Parathyroid adenoma (tissue), 2 donors: Measurements from ENCODE around the gene B3GALNT2.

Experiments
- H2AFZ ChIP-seq: fragments of 300-600 bp; sonication (generic); one replicate; pipeline ENCODE4 v1.7.0; 2017; ENCODE audit warnings: antibody characterized with exemption, mild to moderate bottlenecking
- H3K27ac ChIP-seq: fragments of 300-600 bp; sonication (generic); one replicate; pipeline ENCODE4 v1.7.0; 2017
- H3K27me3 ChIP-seq: fragments of 300-600 bp; sonication (generic); one replicate; pipeline ENCODE4 v1.7.0; 2017; ENCODE audit warnings: low read length; ENCODE audit not compliant: control insufficient read depth, insufficient read depth
- H3K36me3 ChIP-seq: fragments of 300-600 bp; sonication (generic); one replicate; pipeline ENCODE4 v1.7.0; 2017; ENCODE audit warnings: low read length; ENCODE audit not compliant: control insufficient read depth, insufficient read depth
- H3K4me1 ChIP-seq: fragments of 300-600 bp; sonication (generic); one replicate; pipeline ENCODE4 v1.7.0; 2017; ENCODE audit warnings: control low read depth
- H3K4me2 ChIP-seq: fragments of 300-600 bp; sonication (generic); one replicate; pipeline ENCODE4 v1.7.0; 2017; ENCODE audit warnings: low read length
- H3K4me3 ChIP-seq: fragments of 300-600 bp; sonication (generic); one replicate; pipeline ENCODE4 v1.7.0; 2017; ENCODE audit warnings: low read depth, low read length
- H3K79me2 ChIP-seq: fragments of 300-600 bp; sonication (generic); one replicate; pipeline ENCODE4 v1.7.0; 2017; ENCODE audit warnings: control low read depth
- H3K9ac ChIP-seq: fragments of 300-600 bp; sonication (generic); one replicate; pipeline ENCODE4 v1.7.0; 2017; ENCODE audit warnings: mild to moderate bottlenecking
- H3K9me3 ChIP-seq: fragments of 300-600 bp; sonication (generic); one replicate; pipeline ENCODE4 v1.7.0; 2017; ENCODE audit warnings: low read length; ENCODE audit not compliant: control insufficient read depth
- TF ChIP-seq, protein P1 (sequence below): fragments of 300-600 bp; sonication (generic); IDR thresholded peaks from one replicate; pipeline ENCODE4 v1.7.0; 2017; ENCODE audit warnings: antibody characterized with exemption, mild to moderate bottlenecking
- donor health status: primary hyperparathyroidism.

The B3GALNT2 gene

GRCh38 chr1:235424092-235424491 is 80.2 kb downstream of the B3GALNT2 start:
- peaks cover 3% of the 10 kb centered on the region for H3K79me2 ChIP-seq
- no peak overlapping the region for H3K4me3 ChIP-seq
- H3K9ac ChIP-seq: no peak overlapping the region
- H3K4me1 ChIP-seq: no peaks in the 10 kb centered on the region
- no peaks in the 10 kb centered on the region for H3K36me3 ChIP-seq
- H3K27me3 ChIP-seq: no peaks in the 10 kb centered on the region
- H2AFZ ChIP-seq: no peak overlapping the region
- H3K4me2 ChIP-seq: no peak overlapping the region
- H3K9me3 ChIP-seq: no peaks in the 10 kb centered on the region
- no peak overlapping the region for H3K27ac ChIP-seq
- TF ChIP-seq, protein P1, sequence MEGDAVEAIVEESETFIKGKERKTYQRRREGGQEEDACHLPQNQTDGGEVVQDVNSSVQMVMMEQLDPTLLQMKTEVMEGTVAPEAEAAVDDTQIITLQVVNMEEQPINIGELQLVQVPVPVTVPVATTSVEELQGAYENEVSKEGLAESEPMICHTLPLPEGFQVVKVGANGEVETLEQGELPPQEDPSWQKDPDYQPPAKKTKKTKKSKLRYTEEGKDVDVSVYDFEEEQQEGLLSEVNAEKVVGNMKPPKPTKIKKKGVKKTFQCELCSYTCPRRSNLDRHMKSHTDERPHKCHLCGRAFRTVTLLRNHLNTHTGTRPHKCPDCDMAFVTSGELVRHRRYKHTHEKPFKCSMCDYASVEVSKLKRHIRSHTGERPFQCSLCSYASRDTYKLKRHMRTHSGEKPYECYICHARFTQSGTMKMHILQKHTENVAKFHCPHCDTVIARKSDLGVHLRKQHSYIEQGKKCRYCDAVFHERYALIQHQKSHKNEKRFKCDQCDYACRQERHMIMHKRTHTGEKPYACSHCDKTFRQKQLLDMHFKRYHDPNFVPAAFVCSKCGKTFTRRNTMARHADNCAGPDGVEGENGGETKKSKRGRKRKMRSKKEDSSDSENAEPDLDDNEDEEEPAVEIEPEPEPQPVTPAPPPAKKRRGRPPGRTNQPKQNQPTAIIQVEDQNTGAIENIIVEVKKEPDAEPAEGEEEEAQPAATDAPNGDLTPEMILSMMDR: no peak

DNA sequence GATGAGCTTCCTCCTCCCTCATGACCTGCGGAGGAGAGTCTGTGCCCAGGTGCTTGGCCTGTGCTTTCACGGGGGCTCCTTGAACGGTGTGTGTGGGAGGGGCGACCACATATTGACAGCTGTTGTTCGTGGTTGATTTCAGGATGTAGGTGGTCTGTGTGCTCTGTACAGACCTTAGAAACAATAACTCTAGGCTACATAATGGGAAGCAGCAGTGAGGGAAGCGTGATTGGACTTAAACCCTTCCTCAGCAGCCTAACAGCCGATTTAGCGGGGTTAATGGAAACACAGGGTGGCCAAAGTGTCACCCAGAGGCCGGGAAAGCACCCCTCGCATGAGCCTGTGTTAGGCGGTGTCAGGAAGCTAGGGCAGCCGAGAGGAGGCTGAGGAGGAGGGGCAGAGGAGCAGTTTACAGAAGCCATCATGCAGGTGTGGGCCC is 81.0 kb downstream of the B3GALNT2 start:
- Histone ChIP-seq H3K27me3 (no peaks in the 10 kb centered on the region), H3K4me3 (no peak overlapping the region), H3K27ac (no peak overlapping the region), H3K36me3 (no peaks in the 10 kb centered on the region), H3K9me3 (no peaks in the 10 kb centered on the region), H3K4me1 (no peaks in the 10 kb centered on the region), H3K9ac (no peak overlapping the region), H3K4me2 (no peak overlapping the region), H3K79me2 (peaks cover 3% of the 10 kb centered on the region), H2AFZ (no peak overlapping the region)
- TF ChIP-seq, protein P1: no peak

DNA sequence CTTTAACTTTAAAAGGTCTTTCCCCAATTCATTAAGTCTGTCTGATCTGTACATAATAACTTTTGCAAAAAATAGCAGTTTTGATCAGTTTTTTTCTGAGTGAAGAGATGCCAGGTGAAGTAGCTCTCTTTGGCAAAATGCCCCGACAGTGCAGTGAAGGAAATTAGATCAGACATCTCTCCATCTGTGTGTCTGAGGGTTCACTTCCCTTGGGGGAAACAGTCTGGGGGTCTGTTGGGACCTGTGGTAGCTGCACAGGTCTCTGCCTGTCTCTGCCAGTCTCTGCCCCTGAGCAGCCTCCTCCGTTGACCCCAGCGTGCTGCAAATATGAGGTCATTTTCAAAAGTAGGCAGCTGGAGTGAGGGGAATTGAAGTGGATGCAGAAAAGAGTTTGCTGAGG is 82.5 kb downstream of the B3GALNT2 start:
- TF ChIP-seq, protein P1: no peak
- H3K36me3 ChIP-seq: no peaks in the 10 kb centered on the region
- H3K79me2 ChIP-seq: peaks cover 5% of the 10 kb centered on the region
- no peaks in the 10 kb centered on the region for H3K4me1 ChIP-seq
- H3K27ac ChIP-seq: no peak overlapping the region
- H3K9ac ChIP-seq: no peak overlapping the region
- no peaks in the 10 kb centered on the region for H3K27me3 ChIP-seq
- no peak overlapping the region for H3K4me3 ChIP-seq
- no peaks in the 10 kb centered on the region for H3K9me3 ChIP-seq
- no peak overlapping the region for H3K4me2 ChIP-seq
- H2AFZ ChIP-seq: no peak overlapping the region

GRCh38 chr1:235417086-235417697 is 87.1 kb downstream of the B3GALNT2 start:
- no peak overlapping the region for H3K27ac ChIP-seq
- H3K27me3 ChIP-seq: no peaks in the 10 kb centered on the region
- H3K4me1 ChIP-seq: no peaks in the 10 kb centered on the region
- H3K4me3 ChIP-seq: no peak overlapping the region
- TF ChIP-seq, protein P1: peak; percentile 65
- H3K9ac ChIP-seq: no peak overlapping the region
- no peaks in the 10 kb centered on the region for H3K9me3 ChIP-seq
- peaks cover 5% of the 10 kb centered on the region for H3K79me2 ChIP-seq
- no peaks in the 10 kb centered on the region for H3K36me3 ChIP-seq
- H2AFZ ChIP-seq: no peak overlapping the region
- no peak overlapping the region for H3K4me2 ChIP-seq

- H3K4me3 ChIP-seq: no peak overlapping the region
- H3K9me3 ChIP-seq: no peaks in the 10 kb centered on the region
- no peak overlapping the region for H3K9ac ChIP-seq
- no peaks in the 10 kb centered on the region for H3K4me1 ChIP-seq
- TF ChIP-seq, protein P1: no peak
- H3K36me3 ChIP-seq: no peaks in the 10 kb centered on the region
- H3K27me3 ChIP-seq: no peaks in the 10 kb centered on the region
- H3K4me2 ChIP-seq: no peak overlapping the region
- H2AFZ ChIP-seq: no peak overlapping the region
- H3K79me2 ChIP-seq: peaks cover 5% of the 10 kb centered on the region
- no peak overlapping the region for H3K27ac ChIP-seq
These were observed 87.6 kb downstream of the B3GALNT2 start for GRCh38 chr1:235416662-235417049.
